WERI-Rb-1 (cell line): ENCODE results near the gene TAP1.
A peak's percentile ranks its signal among the peaks of the same experiment; 100 is the strongest.

Experiments
- DNase-seq: peaks from one replicate; pipeline ENCODE4 v3.0.0-alpha.2; 2020
- H3K27ac ChIP-seq: fragments of 250-450 bp; sonication (Bioruptor Pico); 2 replicates; pipeline ENCODE4 v1.5.1; 2020; ENCODE audit warnings: mild to moderate bottlenecking, moderate library complexity
- H3K27me3 ChIP-seq: fragments of 250-450 bp; sonication (Bioruptor Pico); 2 replicates; pipeline ENCODE4 v1.5.1; 2021; ENCODE audit warnings: mild to moderate bottlenecking, low read depth, moderate library complexity; ENCODE audit not compliant: insufficient read depth, severe bottlenecking
- H3K36me3 ChIP-seq: fragments of 250-450 bp; sonication (Bioruptor Pico); 2 replicates; pipeline ENCODE4 v1.5.1; 2020; ENCODE audit warnings: mild to moderate bottlenecking, moderate library complexity
- H3K4me3 ChIP-seq: 2 replicates; pipeline ENCODE4 v1.5.1; 2011; ENCODE audit warnings: low read depth, mild to moderate bottlenecking, control low read depth, low read length
- H3K9me3 ChIP-seq: fragments of 250-450 bp; sonication (Bioruptor Pico); 2 replicates; pipeline ENCODE4 v1.5.1; 2021; ENCODE audit warnings: mild to moderate bottlenecking, moderate library complexity; ENCODE audit not compliant: severe bottlenecking
- TF ChIP-seq, protein P1 (sequence below): IDR thresholded peaks from 2 replicates; pipeline ENCODE4 v1.5.1; 2011; ENCODE audit warnings: low read depth, mild to moderate bottlenecking, control low read depth, inconsistent platforms, low read length

Gene TAP1

DNA sequence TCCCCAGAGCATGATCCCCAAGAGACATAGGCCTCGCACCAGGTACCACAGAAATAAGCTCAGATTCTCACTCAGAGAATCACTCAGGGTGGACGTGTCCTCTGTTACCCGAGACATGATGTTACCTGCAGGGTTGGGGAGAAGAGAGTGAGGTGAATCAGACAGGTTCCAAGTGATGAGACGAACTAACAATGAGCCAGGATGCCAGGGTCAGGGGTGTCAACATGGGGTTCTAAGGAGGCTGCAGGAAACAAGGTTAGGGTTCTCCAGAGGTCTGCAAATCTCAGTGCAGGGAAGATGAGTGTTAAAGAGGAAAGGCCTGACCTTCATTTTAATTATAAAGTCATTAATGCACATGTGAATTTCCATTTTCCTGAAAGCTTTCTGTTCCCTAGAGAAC, 2.5 kb downstream of the TAP1 start:
- Histone ChIP-seq H3K27ac (no peak overlapping the region), H3K4me3 (no peak overlapping the region), H3K9me3 (no peaks in the 10 kb centered on the region), H3K27me3 (peaks cover 35% of the 10 kb centered on the region), H3K36me3 (no peaks in the 10 kb centered on the region)
- no peak for DNase-seq
- TF ChIP-seq, protein P1, sequence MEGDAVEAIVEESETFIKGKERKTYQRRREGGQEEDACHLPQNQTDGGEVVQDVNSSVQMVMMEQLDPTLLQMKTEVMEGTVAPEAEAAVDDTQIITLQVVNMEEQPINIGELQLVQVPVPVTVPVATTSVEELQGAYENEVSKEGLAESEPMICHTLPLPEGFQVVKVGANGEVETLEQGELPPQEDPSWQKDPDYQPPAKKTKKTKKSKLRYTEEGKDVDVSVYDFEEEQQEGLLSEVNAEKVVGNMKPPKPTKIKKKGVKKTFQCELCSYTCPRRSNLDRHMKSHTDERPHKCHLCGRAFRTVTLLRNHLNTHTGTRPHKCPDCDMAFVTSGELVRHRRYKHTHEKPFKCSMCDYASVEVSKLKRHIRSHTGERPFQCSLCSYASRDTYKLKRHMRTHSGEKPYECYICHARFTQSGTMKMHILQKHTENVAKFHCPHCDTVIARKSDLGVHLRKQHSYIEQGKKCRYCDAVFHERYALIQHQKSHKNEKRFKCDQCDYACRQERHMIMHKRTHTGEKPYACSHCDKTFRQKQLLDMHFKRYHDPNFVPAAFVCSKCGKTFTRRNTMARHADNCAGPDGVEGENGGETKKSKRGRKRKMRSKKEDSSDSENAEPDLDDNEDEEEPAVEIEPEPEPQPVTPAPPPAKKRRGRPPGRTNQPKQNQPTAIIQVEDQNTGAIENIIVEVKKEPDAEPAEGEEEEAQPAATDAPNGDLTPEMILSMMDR, result no peak

DNA sequence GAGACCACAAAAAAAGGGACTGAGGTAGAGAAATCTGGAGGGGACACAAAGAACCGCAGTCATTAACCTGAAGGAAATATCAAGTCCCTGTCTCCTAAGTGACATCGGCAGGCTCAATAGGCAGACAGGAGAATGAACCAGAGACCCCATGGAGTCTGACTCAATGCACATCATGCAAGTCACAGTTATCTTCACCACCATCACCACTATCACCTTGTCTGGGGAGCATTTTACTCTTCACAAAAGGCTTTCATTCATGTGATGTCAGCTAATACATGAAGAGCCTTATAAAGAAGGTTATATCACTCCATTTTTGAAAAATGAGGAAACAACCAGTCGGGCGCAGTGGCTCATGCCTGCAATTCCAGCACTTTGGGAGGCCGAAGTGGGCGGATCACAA, 4.4 kb downstream of the TAP1 start:
- no peak for DNase-seq
- Histone ChIP-seq H3K4me3 (no peak overlapping the region), H3K27me3 (peaks cover 16% of the 10 kb centered on the region), H3K27ac (no peak overlapping the region), H3K36me3 (no peaks in the 10 kb centered on the region), H3K9me3 (no peaks in the 10 kb centered on the region)
- TF ChIP-seq, protein P1, result no peak

DNA sequence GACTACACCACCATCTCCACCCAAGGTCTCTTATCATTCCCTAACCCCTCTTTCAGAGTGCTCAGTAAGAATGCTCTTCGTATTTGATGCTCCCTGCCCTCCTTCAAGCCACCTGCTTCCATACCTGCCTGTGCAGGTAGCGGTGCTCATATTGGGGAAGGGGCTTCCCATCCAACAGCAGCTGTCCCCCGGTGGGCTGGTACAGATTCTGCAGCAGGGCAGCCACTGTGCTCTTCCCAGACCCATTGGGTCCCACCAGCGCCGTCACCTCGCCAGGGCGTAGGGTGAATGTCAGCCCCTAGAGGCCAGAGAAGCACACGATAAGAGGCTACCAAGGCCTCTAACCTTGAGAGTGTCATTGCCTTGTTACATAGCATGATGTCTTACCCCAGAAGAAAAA, 5.7 kb downstream of the TAP1 start:
- Histone ChIP-seq H3K9me3 (no peaks in the 10 kb centered on the region), H3K27ac (no peak overlapping the region), H3K4me3 (no peak overlapping the region), H3K36me3 (no peaks in the 10 kb centered on the region), H3K27me3 (peaks cover 11% of the 10 kb centered on the region)
- TF ChIP-seq, protein P1, result no peak
- no peak for DNase-seq

DNA sequence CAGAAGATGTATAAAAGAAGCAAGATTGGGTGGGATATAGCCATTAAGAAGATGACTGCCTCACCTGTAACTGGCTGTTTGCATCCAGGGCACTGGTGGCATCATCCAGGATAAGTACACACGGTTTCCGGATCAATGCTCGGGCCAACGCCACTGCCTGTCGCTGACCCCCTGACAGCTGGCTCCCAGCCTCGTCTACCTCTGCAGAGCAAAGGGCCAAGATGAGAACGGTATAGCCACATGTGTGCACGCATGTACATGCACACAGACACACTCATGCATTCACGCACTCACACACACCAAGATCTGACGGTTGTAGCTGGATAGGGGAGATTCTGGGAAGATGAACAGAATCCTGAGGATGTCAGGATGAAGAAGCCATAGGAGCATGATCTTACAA, 6.5 kb downstream of the TAP1 start:
- Histone ChIP-seq H3K36me3 (no peaks in the 10 kb centered on the region), H3K27ac (no peak overlapping the region), H3K4me3 (no peak overlapping the region), H3K27me3 (peaks cover 3% of the 10 kb centered on the region), H3K9me3 (no peaks in the 10 kb centered on the region)
- no peak for DNase-seq
- TF ChIP-seq, protein P1, result no peak

DNA sequence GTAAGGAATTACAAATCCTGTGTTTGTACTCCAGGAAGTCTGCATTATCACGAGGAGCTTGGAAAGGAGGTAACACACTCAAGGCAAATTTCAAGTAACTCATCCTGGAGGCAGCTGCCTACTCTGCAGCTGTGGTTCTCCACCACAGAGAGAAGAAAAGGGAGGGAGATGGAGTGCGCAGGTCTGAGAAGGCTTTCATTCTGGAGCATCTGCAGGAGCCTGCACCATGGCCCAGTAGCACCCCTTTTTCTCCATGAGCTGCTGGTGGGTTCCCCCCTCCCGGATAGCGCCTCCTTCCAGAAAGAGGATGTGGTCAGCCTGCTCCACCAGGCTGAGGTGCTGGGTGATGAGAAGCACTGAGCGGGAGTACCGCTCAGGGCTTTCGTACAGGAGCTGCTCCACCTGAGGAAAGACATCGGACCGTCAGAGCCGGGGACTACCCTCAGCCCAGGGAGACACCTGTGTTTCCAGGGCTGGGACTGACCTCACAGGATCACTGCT, 8.1 kb downstream of the TAP1 start:
- DNase-seq, result no peak
- H3K4me3 ChIP-seq, result no peak overlapping the region
- H3K27me3 ChIP-seq, result no peaks in the 10 kb centered on the region
- TF ChIP-seq, protein P1, result no peak
- no peaks in the 10 kb centered on the region for H3K9me3 ChIP-seq
- H3K27ac ChIP-seq, result no peak overlapping the region
- H3K36me3 ChIP-seq, result no peaks in the 10 kb centered on the region

DNA sequence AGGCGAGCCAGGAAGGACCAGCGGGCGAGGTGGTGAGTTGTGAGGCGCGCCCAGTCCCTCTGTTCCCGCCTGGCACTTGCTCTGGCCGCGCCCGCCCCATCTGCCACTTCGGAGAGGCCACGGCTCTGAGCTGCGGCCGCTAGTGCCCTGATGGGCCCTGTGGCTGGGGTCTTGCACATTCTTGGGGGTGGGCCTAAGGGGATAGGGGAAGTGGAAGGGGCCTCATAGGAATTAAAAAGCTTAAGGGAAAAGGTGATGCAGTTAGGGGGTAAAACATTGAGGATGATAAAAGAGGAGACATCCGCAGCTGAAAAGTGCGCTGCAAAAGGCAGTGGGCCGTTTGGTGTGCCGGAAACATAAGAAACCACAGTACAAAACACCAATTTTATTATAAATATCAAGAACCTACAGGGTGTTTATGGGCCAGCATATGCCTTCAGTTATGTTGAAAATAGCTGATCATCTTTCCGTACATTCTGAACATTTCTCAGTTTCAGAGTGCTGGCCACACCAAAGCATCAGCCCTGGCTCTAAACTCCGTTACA, 8.6 kb downstream of the TAP1 start:
- TF ChIP-seq, protein P1, result no peak
- H3K27me3 ChIP-seq, result no peaks in the 10 kb centered on the region
- H3K36me3 ChIP-seq, result no peaks in the 10 kb centered on the region
- no peak for DNase-seq
- no peaks in the 10 kb centered on the region for H3K9me3 ChIP-seq
- H3K27ac ChIP-seq, result 0 out of 2 replicates have a peak overlapping the region, but pooled peaks have one; percentile 35
- peak overlapping the region; percentile 39 for H3K4me3 ChIP-seq
